Neural progenitor cell (in vitro differentiated cells): Measurements from ENCODE around the gene PADI1. TPM values are rescaled to one million over a fixed set of nuclear protein-coding genes. Genes with fewer than 3 reads are reported as not detected.

Experiments
- DNase-seq: peaks from one replicate; pipeline ENCODE4 v3.0.0-alpha.2; 2016; ENCODE audit warnings: low spot score
- H2AFZ ChIP-seq: fragments of 200-600 bp; sonication (generic); replicated peaks from 2 replicates; pipeline ENCODE4 v1.6.1; 2016; ENCODE audit warnings: antibody characterized with exemption
- H3F3A ChIP-seq: fragments of 200-600 bp; sonication (generic); 2 replicates; pipeline ENCODE4 v1.6.1; 2016; ENCODE audit warnings: antibody characterized with exemption, low read depth
- H3K27ac ChIP-seq: fragments of 200-600 bp; sonication (generic); 2 replicates; pipeline ENCODE4 v1.5.1; 2016; ENCODE audit warnings: mild to moderate bottlenecking
- H3K27me3 ChIP-seq: fragments of 200-600 bp; sonication (generic); 2 replicates; pipeline ENCODE4 v1.6.1; 2016; ENCODE audit warnings: mild to moderate bottlenecking, moderate library complexity
- H3K36me3 ChIP-seq: fragments of 200-600 bp; sonication (generic); 2 replicates; pipeline ENCODE4 v1.5.1; 2016
- H3K4me1 ChIP-seq: fragments of 200-600 bp; sonication (generic); 2 replicates; pipeline ENCODE4 v1.6.1; 2016; ENCODE audit warnings: mixed run types
- H3K4me2 ChIP-seq: fragments of 200-600 bp; sonication (generic); 2 replicates; pipeline ENCODE4 v1.6.1; 2016
- H3K4me3 ChIP-seq: fragments of 200-600 bp; sonication (generic); 2 replicates; pipeline ENCODE4 v1.5.1; 2016
- H3K79me2 ChIP-seq: fragments of 200-600 bp; sonication (generic); 2 replicates; pipeline ENCODE4 v1.6.1; 2016; ENCODE audit warnings: low read depth
- H3K9ac ChIP-seq: fragments of 200-600 bp; sonication (generic); 2 replicates; pipeline ENCODE4 v1.6.1; 2016
- H3K9me3 ChIP-seq: fragments of 200-600 bp; sonication (generic); 2 replicates; pipeline ENCODE4 v1.5.1; 2016; ENCODE audit warnings: low read depth
- H4K20me1 ChIP-seq: fragments of 200-600 bp; sonication (generic); 2 replicates; pipeline ENCODE4 v1.6.1; 2016; ENCODE audit warnings: low read depth
- H3K27ac Mint-ChIP-seq: 3 replicates; pipeline ENCODE4 v1.8.0; 2021; ENCODE audit warnings: mixed read lengths
- H3K27me3 Mint-ChIP-seq: 2 replicates; pipeline ENCODE4 v1.8.0; 2022; ENCODE audit warnings: low read depth, mild to moderate bottlenecking, inconsistent platforms, moderate library complexity, mixed read lengths; ENCODE audit not compliant: insufficient read depth
- H3K36me3 Mint-ChIP-seq: 3 replicates; pipeline ENCODE4 v1.8.0; 2021; ENCODE audit warnings: mixed read lengths
- H3K4me1 Mint-ChIP-seq: 3 replicates; pipeline ENCODE4 v1.8.0; 2021; ENCODE audit warnings: mixed read lengths
- H3K4me3 Mint-ChIP-seq: 3 replicates; pipeline ENCODE4 v1.8.0; 2021; ENCODE audit warnings: mild to moderate bottlenecking, moderate library complexity, mixed read lengths
- H3K9me3 Mint-ChIP-seq: 3 replicates; pipeline ENCODE4 v1.8.0; 2020; ENCODE audit warnings: mixed read lengths
- EZH2 ChIP-seq: fragments of 200-600 bp; sonication (generic); IDR thresholded peaks from 2 replicates; pipeline ENCODE4 v1.6.1; 2017; ENCODE audit warnings: antibody characterized with exemption, mild to moderate bottlenecking, moderate library complexity
- EZH2phosphoT487 ChIP-seq: fragments of 200-600 bp; sonication (generic); IDR thresholded peaks from 2 replicates; pipeline ENCODE4 v1.6.1; 2017; ENCODE audit warnings: antibody characterized with exemption
- total RNA-seq: library from RNA; depleted of rRNA; stranded (reverse); fragments of >200 nt; gene quantifications from 2 replicates; pipeline ENCODE4 v1.2.3, GENCODE V29; 2015; ENCODE audit warnings: low replicate concordance
- TF ChIP-seq, protein P1 (sequence below): fragments of 200-600 bp; sonication (generic); IDR thresholded peaks from 2 replicates; pipeline ENCODE4 v1.5.1; 2017; ENCODE audit warnings: antibody characterized with exemption, mild to moderate bottlenecking

Gene PADI1
- total RNA-seq, 1 donor from 2014 or later = 0.09 TPM

GRCh38 chr1:17184822-17185484, 20.0 kb upstream of the PADI1 start:
- no peak for TF ChIP-seq EZH2
- no peak for TF ChIP-seq EZH2phosphoT487
- TF ChIP-seq, protein P1, sequence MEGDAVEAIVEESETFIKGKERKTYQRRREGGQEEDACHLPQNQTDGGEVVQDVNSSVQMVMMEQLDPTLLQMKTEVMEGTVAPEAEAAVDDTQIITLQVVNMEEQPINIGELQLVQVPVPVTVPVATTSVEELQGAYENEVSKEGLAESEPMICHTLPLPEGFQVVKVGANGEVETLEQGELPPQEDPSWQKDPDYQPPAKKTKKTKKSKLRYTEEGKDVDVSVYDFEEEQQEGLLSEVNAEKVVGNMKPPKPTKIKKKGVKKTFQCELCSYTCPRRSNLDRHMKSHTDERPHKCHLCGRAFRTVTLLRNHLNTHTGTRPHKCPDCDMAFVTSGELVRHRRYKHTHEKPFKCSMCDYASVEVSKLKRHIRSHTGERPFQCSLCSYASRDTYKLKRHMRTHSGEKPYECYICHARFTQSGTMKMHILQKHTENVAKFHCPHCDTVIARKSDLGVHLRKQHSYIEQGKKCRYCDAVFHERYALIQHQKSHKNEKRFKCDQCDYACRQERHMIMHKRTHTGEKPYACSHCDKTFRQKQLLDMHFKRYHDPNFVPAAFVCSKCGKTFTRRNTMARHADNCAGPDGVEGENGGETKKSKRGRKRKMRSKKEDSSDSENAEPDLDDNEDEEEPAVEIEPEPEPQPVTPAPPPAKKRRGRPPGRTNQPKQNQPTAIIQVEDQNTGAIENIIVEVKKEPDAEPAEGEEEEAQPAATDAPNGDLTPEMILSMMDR = no peak

DNA sequence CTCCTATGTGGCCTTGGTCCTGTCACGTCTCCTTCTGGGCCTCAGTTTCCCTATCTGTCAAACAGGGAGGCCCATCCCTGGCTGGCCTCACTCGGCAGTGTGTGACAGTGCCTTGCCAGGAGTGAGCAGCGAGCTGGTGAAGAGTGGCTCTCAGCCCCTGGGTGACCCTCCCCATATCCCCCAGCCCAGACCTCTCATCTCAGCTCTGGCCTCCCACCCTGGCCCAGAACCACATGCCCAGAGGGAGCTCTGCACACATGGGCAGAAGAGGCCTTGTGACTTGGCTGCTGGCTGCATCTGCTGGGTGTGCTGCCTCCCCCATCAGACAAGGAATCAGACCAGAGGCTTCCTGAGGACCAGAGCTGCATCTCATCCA, 19.5 kb upstream of the PADI1 start:
- no peaks in the 10 kb centered on the region for H3K36me3 ChIP-seq
- H3K79me2 ChIP-seq = no peaks in the 10 kb centered on the region
- H3K36me3 Mint-ChIP-seq = no peaks in the 10 kb centered on the region
- no peak overlapping the region for H3K9ac ChIP-seq
- H3K4me2 ChIP-seq = no peak overlapping the region
- H2AFZ ChIP-seq = no peak overlapping the region
- H3F3A ChIP-seq = no peaks in the 10 kb centered on the region
- peaks cover 7% of the 10 kb centered on the region for H3K4me1 ChIP-seq
- H3K27me3 ChIP-seq = no peaks in the 10 kb centered on the region
- no peak overlapping the region for H3K27ac Mint-ChIP-seq
- no peaks in the 10 kb centered on the region for H4K20me1 ChIP-seq
- peaks cover 17% of the 10 kb centered on the region for H3K4me1 Mint-ChIP-seq
- peaks cover 2% of the 10 kb centered on the region for H3K9me3 Mint-ChIP-seq
- TF ChIP-seq EZH2 = no peak
- TF ChIP-seq EZH2phosphoT487 = no peak
- TF ChIP-seq, protein P1 = no peak
- no peak overlapping the region for H3K4me3 ChIP-seq
- no peak for DNase-seq
- H3K9me3 ChIP-seq = no peaks in the 10 kb centered on the region
- H3K27me3 Mint-ChIP-seq = peaks cover 2% of the 10 kb centered on the region
- no peak overlapping the region for H3K4me3 Mint-ChIP-seq
- H3K27ac ChIP-seq = no peak overlapping the region

More at GRCh38 chr1:17184822-17185484, 20.0 kb upstream of the PADI1 start:
- H3F3A ChIP-seq = no peaks in the 10 kb centered on the region
- H3K36me3 ChIP-seq = no peaks in the 10 kb centered on the region
- Mint-ChIP-seq H3K4me1 (peaks cover 14% of the 10 kb centered on the region), H3K36me3 (no peaks in the 10 kb centered on the region), H3K9me3 (peaks cover 2% of the 10 kb centered on the region), H3K27ac (no peak overlapping the region), H3K27me3 (peaks cover under 1% of the 10 kb centered on the region), H3K4me3 (no peak overlapping the region)
- H3K4me2 ChIP-seq = no peak overlapping the region
- no peaks in the 10 kb centered on the region for H3K27me3 ChIP-seq
- no peaks in the 10 kb centered on the region for H4K20me1 ChIP-seq
- no peak overlapping the region for H3K27ac ChIP-seq
- no peak overlapping the region for H3K9ac ChIP-seq
- no peaks in the 10 kb centered on the region for H3K9me3 ChIP-seq
- peaks cover 7% of the 10 kb centered on the region for H3K4me1 ChIP-seq
- H3K4me3 ChIP-seq = no peak overlapping the region
- no peak for DNase-seq
- no peak overlapping the region for H2AFZ ChIP-seq
- no peaks in the 10 kb centered on the region for H3K79me2 ChIP-seq

GRCh38 chr1:17186216-17186909, 18.6 kb upstream of the PADI1 start:
- Histone ChIP-seq H3K9me3 (no peaks in the 10 kb centered on the region), H3K79me2 (no peaks in the 10 kb centered on the region), H3K4me1 (peaks cover 7% of the 10 kb centered on the region), H2AFZ (no peak overlapping the region), H3K4me2 (no peak overlapping the region), H3F3A (no peaks in the 10 kb centered on the region), H3K27me3 (no peaks in the 10 kb centered on the region), H3K27ac (no peak overlapping the region), H3K36me3 (no peaks in the 10 kb centered on the region), H3K9ac (no peak overlapping the region), H4K20me1 (no peaks in the 10 kb centered on the region), H3K4me3 (no peak overlapping the region)
- Mint-ChIP-seq H3K4me3 (no peak overlapping the region), H3K27me3 (peaks cover 5% of the 10 kb centered on the region), H3K9me3 (peaks cover 2% of the 10 kb centered on the region), H3K4me1 (peaks cover 17% of the 10 kb centered on the region), H3K36me3 (no peaks in the 10 kb centered on the region), H3K27ac (no peak overlapping the region)
- TF ChIP-seq EZH2phosphoT487 = no peak
- TF ChIP-seq, protein P1 = no peak
- no peak for TF ChIP-seq EZH2
- no peak for DNase-seq
